GM21529 (cell line): ENCODE measurements around the gene SASH1.

Experiments used
- ATAC-seq: cut with Tn5 transposase; IDR thresholded peaks from one replicate; pipeline ENCODE4 v1.9.1; 2021; ENCODE audit not compliant: unreplicated experiment

SASH1 gene

GRCh38 chr6:148398678-148399077, 56.0 kb downstream of the SASH1 start:
- ATAC-seq, result no peak

GRCh38 chr6:148401571-148401970, 58.9 kb downstream of the SASH1 start:
- no peak for ATAC-seq

GRCh38 chr6:148404456-148405054, 61.9 kb downstream of the SASH1 start:
- no peak for ATAC-seq

GRCh38 chr6:148405894-148406293, 63.3 kb downstream of the SASH1 start:
- ATAC-seq, result no peak

GRCh38 chr6:148406579-148407371, 64.1 kb downstream of the SASH1 start:
- ATAC-seq, result no peak

GRCh38 chr6:148407372-148407771, 64.7 kb downstream of the SASH1 start:
- no peak for ATAC-seq

- no peak for ATAC-seq
Measured at GRCh38 chr6:148413321-148414091, 70.9 kb downstream of the SASH1 start.

- no peak for ATAC-seq
Measured at GRCh38 chr6:148414092-148414489, 71.5 kb downstream of the SASH1 start.

GRCh38 chr6:148414836-148415235, 72.2 kb downstream of the SASH1 start:
- ATAC-seq, result no peak

GRCh38 chr6:148415511-148416260, 73.0 kb downstream of the SASH1 start:
- no peak for ATAC-seq

GRCh38 chr6:148416330-148416965, 73.8 kb downstream of the SASH1 start:
- ATAC-seq, result no peak

GRCh38 chr6:148417045-148417444, 74.4 kb downstream of the SASH1 start:
- ATAC-seq, result no peak

GRCh38 chr6:148419430-148419829, 76.8 kb downstream of the SASH1 start:
- no peak for ATAC-seq

GRCh38 chr6:148422085-148422484, 79.4 kb downstream of the SASH1 start:
- no peak for ATAC-seq

- ATAC-seq, result no peak
Measured at GRCh38 chr6:148423133-148423532, 80.5 kb downstream of the SASH1 start.

- no peak for ATAC-seq
Measured at GRCh38 chr6:148423601-148424270, 81.1 kb downstream of the SASH1 start.

- no peak for ATAC-seq
Measured at GRCh38 chr6:148425443-148425842, 82.8 kb downstream of the SASH1 start.

- ATAC-seq, result no peak
Measured at GRCh38 chr6:148426317-148426977, 83.8 kb downstream of the SASH1 start.

GRCh38 chr6:148427333-148427732, 84.7 kb downstream of the SASH1 start:
- no peak for ATAC-seq

- no peak for ATAC-seq
Measured at GRCh38 chr6:148429423-148429822, 86.8 kb downstream of the SASH1 start.
